Brain microvascular endothelial cell (primary cell): ENCODE results near the gene AXIN1.

Experiments
- DNase-seq: peaks from one replicate; pipeline ENCODE4 v3.0.0-alpha.2; 2020
- H3K27ac ChIP-seq: fragments of 250-450 bp; sonication (Bioruptor Pico); 2 replicates; pipeline ENCODE4 v1.5.1; 2020; ENCODE audit warnings: mild to moderate bottlenecking, moderate library complexity
- H3K27me3 ChIP-seq: fragments of 250-450 bp; sonication (Bioruptor Pico); replicated peaks from 2 replicates; pipeline ENCODE4 v1.5.1; 2020; ENCODE audit warnings: mild to moderate bottlenecking
- H3K36me3 ChIP-seq: fragments of 250-450 bp; sonication (Bioruptor Pico); replicated peaks from 2 replicates; pipeline ENCODE4 v1.5.1; 2020; ENCODE audit warnings: mild to moderate bottlenecking
- H3K4me3 ChIP-seq: 2 replicates; pipeline ENCODE4 v1.5.1; 2011; ENCODE audit warnings: low read depth, mild to moderate bottlenecking, control low read depth, low read length, moderate library complexity
- in situ Hi-C: cut with HindIII; loops from 2 replicates; pipeline ENCODE4 v1.10.0; 2017; ENCODE audit warnings: low sequenced_read_pairs, low pct_ligation_motif_present
- TF ChIP-seq, protein P1 (sequence below): IDR thresholded peaks from 2 replicates; pipeline ENCODE4 v1.5.1; 2011; ENCODE audit warnings: low read depth, mild to moderate bottlenecking, moderate library complexity, low read length, control low read depth, inconsistent platforms; ENCODE audit errors: missing control alignments

The AXIN1 gene

GRCh38 chr16:361872-362701 is 9.6 kb upstream of the AXIN1 start:
- DNase-seq = peak; percentile 53
- peaks cover 3% of the 10 kb centered on the region for H3K36me3 ChIP-seq
- TF ChIP-seq, protein P1, sequence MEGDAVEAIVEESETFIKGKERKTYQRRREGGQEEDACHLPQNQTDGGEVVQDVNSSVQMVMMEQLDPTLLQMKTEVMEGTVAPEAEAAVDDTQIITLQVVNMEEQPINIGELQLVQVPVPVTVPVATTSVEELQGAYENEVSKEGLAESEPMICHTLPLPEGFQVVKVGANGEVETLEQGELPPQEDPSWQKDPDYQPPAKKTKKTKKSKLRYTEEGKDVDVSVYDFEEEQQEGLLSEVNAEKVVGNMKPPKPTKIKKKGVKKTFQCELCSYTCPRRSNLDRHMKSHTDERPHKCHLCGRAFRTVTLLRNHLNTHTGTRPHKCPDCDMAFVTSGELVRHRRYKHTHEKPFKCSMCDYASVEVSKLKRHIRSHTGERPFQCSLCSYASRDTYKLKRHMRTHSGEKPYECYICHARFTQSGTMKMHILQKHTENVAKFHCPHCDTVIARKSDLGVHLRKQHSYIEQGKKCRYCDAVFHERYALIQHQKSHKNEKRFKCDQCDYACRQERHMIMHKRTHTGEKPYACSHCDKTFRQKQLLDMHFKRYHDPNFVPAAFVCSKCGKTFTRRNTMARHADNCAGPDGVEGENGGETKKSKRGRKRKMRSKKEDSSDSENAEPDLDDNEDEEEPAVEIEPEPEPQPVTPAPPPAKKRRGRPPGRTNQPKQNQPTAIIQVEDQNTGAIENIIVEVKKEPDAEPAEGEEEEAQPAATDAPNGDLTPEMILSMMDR = peak; percentile 86
- in situ Hi-C loops = no loop called here
- H3K27me3 ChIP-seq = no peaks in the 10 kb centered on the region
- H3K4me3 ChIP-seq = no peak overlapping the region
- H3K27ac ChIP-seq = no peak overlapping the region

DNA sequence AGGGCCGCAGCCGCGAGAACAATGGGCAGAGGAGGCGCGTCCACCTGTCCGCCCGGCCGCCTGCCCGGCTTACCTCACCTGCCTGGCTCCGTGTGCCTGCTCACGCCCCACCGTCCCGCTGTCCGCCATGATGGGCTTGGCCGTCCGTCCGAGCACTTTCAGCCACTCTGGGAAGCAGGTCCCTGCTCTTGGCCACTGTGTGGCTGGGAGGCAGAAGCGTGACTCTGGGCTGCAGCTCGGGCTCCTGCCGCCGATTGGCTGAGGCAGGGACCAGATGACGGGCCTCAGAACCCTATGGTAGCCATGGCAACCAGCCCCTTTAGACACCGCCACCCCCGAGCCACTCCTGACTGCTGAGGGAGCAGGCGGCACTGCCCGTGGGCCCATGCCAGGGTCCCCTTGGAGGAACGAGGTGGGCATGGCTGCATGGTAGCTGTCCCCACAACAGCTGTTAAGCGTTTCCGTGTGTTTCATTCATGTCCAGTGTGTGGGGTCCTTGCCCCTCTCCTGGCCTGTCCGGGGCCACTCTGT is 8.9 kb upstream of the AXIN1 start:
- TF ChIP-seq, protein P1 = no peak
- in situ Hi-C loops = no loop called here

DNA sequence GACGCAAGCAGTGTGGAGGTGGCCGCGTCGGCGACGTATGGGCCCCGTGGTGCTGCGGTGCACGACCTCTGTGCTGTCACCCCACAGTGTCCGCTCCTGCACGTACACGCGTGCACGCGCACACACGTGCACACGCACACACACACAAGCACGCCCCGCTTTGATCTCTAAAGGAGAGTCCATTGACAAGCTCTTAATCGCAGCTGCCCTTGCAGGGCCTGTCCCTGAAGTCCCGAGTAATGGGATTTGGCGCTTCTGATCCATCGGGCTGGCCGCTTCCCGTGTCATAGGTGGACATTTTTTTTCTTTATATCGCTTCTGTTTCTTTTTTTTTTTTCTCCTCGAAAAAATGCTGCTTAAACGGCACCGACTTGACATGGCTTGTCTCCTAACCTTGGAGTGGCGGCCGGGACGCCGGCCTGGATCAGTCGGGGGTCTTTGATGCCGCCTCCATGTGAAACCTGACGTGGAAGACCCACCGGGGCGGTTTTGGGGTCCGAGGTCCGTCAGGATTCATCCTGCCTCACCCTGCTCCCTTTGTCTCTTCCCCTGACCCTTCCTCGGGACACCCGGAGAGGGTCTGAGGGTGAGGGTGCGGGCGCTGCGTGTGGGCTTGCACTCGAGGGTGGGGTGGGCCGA is 8.3 kb upstream of the AXIN1 start:
- DNase-seq = no peak

More for the DNA sequence above, 8.9 kb upstream of the AXIN1 start:
- H3K27ac ChIP-seq = no peak overlapping the region
- DNase-seq = no peak
- H3K27me3 ChIP-seq = no peaks in the 10 kb centered on the region
- no peak overlapping the region for H3K4me3 ChIP-seq
- peaks cover under 1% of the 10 kb centered on the region for H3K36me3 ChIP-seq

DNA sequence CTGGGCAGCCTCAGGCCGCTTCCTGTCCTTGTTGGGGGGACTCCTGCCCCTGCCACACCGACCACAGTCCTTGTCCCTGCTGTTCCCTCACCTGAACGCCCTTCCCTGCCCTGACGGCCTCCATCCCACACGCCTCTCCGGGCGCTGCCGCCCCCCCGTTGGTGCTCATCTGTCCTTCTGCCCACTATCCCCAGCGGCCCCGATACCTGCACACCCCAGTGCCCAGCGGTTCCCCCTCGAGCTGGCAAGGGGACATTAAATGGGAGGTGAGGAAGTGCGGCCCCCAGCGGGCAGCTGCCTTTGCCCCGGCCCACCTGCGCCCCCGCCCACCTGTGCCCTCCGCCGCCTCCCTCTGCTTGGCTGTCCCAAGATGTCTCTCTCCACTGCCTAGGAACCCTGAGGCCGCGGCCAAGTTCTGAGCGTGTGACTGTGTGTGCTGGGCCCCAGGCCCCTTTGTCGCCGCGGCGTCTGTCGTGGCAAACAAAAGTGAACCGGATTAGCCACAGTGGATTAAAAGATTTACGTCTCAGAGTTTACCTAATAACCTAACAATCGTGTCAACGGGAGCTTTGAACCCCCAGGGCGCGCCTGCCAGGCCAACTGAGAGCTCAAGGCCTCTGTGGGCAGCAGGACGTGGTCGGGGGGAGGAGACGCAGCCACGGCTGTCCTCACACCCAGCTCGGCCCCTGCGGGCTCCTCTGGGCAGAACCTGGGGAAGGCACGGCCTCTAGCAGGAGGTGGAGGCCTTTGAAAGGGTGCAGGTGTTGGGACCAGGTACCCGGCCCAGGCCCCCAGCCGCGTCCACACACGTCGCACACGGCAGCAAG is 7.6 kb upstream of the AXIN1 start:
- H3K27me3 ChIP-seq = no peaks in the 10 kb centered on the region
- TF ChIP-seq, protein P1 = no peak
- no peak for DNase-seq
- in situ Hi-C loops = no loop called here
- H3K27ac ChIP-seq = no peak overlapping the region
- H3K36me3 ChIP-seq = no peaks in the 10 kb centered on the region
- H3K4me3 ChIP-seq = no peak overlapping the region

More for the DNA sequence above, 8.3 kb upstream of the AXIN1 start:
- Histone ChIP-seq H3K27ac (no peak overlapping the region), H3K4me3 (no peak overlapping the region), H3K27me3 (no peaks in the 10 kb centered on the region), H3K36me3 (no peaks in the 10 kb centered on the region)
- in situ Hi-C loops = no loop called here
- TF ChIP-seq, protein P1 = no peak

DNA sequence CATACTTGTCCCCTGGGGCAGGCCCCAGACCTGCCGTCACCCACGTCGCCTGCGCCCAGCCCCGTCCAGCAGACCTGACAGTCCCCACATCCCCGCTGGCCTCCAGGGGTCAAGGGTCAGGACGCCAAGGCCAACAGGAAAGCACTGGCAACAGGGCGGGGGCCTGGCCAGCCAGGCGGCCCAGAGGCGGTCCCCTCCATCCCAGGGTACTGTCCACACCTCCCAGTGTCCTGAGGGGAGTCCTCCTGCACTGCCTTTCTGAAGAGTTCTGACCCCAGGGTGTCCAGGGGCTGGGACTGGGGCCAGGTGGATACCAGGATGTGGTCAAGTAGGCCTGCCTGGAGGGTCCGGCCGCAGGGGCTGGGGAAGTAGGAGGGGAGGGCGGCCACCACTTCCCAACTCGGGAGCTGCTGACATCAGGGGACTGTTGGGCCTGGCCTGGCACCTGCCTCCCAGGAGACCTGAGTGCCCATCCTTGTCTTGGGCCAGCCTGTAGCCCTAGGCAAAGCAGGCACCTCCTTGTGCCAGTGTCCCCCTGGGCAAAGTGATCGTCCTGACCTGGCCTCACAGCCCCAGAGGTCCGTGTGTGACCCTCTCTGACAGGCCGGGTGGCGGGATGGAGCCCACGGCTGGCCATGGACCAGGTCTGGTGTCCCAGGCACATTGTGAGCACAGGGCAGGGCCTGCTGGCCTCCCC is 6.7 kb upstream of the AXIN1 start:
- TF ChIP-seq, protein P1 = no peak
- DNase-seq = no peak
- Histone ChIP-seq H3K27ac (no peak overlapping the region), H3K36me3 (no peaks in the 10 kb centered on the region), H3K4me3 (no peak overlapping the region), H3K27me3 (no peaks in the 10 kb centered on the region)
- in situ Hi-C loops = no loop called here
